Measurements from ENCODE around the gene ADAD1. TPM values are rescaled to one million over a fixed set of nuclear protein-coding genes. Genes with fewer than 3 reads are reported as not detected.

Gene ADAD1
- total and polyA plus RNA-seq, 12 donors: not detected

- H3K27ac ChIP-seq: no peak overlapping the region
- intact Hi-C loops (cut with DNase I): loop anchor here in 1 of 10 donors (5.0 kb wide), 1 partner anchor 280 kb away; no protein-coding TSS in a partner anchor
- no peak for ATAC-seq
- no peaks in the 10 kb centered on the region for H3K27me3 ChIP-seq
- no peak for DNase-seq
- H3K4me3 ChIP-seq: no peak overlapping the region
- H3K9me3 ChIP-seq: no peaks in the 10 kb centered on the region
- no peaks in the 10 kb centered on the region for H3K4me1 ChIP-seq
- H3K36me3 ChIP-seq: no peaks in the 10 kb centered on the region
- no peak for TF ChIP-seq CTCF (IDR thresholded peaks at IDR 0.05)
- 37 to 56% methylated on average over 3 of the region's 3 CpGs for WGBS, 2 donors
These were observed 33.7 kb downstream of the ADAD1 start for GRCh38 chr4:122412547-122412946.

GRCh38 chr4:122423246-122423645 is 44.4 kb downstream of the ADAD1 start:
- intact Hi-C loops (cut with DNase I): no loop called here
- Histone ChIP-seq H3K9me3 (peaks cover 0 to 14% (median 0%) of the 10 kb centered on the region in 11 donors), H3K27me3 (no peaks in the 10 kb centered on the region), H3K36me3 (no peaks in the 10 kb centered on the region), H3K4me3 (no peak overlapping the region), H3K27ac (no peak overlapping the region), H3K4me1 (no peaks in the 10 kb centered on the region)
- no peak for TF ChIP-seq CTCF (IDR thresholded peaks at IDR 0.05)
- ATAC-seq (no peak), DNase-seq (no peak)

GRCh38 chr4:122431351-122431750 is 52.5 kb downstream of the ADAD1 start:
- DNase-seq (no peak), ATAC-seq (no peak)
- H3K36me3 ChIP-seq: no peaks in the 10 kb centered on the region
- H3K4me3 ChIP-seq: no peak overlapping the region
- 55 to 71% methylated on average over 5 of the region's 5 CpGs for WGBS, 2 donors
- no peak for TF ChIP-seq CTCF (IDR thresholded peaks at IDR 0.05)
- intact Hi-C loops (cut with DNase I): loop anchor here in 1 of 10 donors (5.0 kb wide), 1 partner anchor 1541 kb away; no protein-coding TSS in a partner anchor
- H3K4me1 ChIP-seq: no peaks in the 10 kb centered on the region
- H3K9me3 ChIP-seq: no peaks in the 10 kb centered on the region
- no peak overlapping the region for H3K27ac ChIP-seq
- no peaks in the 10 kb centered on the region for H3K27me3 ChIP-seq

GRCh38 chr4:122434285-122434684 is 55.5 kb downstream of the ADAD1 start:
- Histone ChIP-seq H3K4me1 (no peaks in the 10 kb centered on the region), H3K27me3 (no peaks in the 10 kb centered on the region), H3K27ac (no peak overlapping the region), H3K36me3 (no peaks in the 10 kb centered on the region), H3K9me3 (no peaks in the 10 kb centered on the region), H3K4me3 (no peak overlapping the region)
- ATAC-seq (no peak), DNase-seq (no peak)
- intact Hi-C loops (cut with DNase I): loop anchor here in 1 of 10 donors (5.0 kb wide), 1 partner anchor 1538 kb away; no protein-coding TSS in a partner anchor
- no peak for TF ChIP-seq CTCF (IDR thresholded peaks at IDR 0.05)
- 74 to 85% methylated on average over 3 of the region's 3 CpGs for whole genome bisulfite sequencing, 2 donors

Data from heart right ventricle (tissue), 16 donors.